HG02759 (cell line): Measurements from ENCODE around the gene CCZ1.
"Not testable (repeated sequence)": the region's sequence is repeated elsewhere in the genome, so short reads cannot be mapped to it uniquely, and the experiment has no call there.

Experiments used
- ATAC-seq: cut with Tn5 transposase; IDR thresholded peaks from one replicate; pipeline ENCODE4 v1.9.1; 2021; ENCODE audit warnings: mild to moderate bottlenecking, moderate library complexity; ENCODE audit not compliant: unreplicated experiment

Gene CCZ1

GRCh38 chr7:5898480-5899224 is at the start of gene CCZ1:
TSS of gene CCZ1 (plus strand) at chr7:5898733. CDS start at chr7:5898800, 67 bp downstream.
- ATAC-seq: peak; percentile 90

GRCh38 chr7:5850944-5851343 is 47.6 kb upstream of the CCZ1 start:
- ATAC-seq: no peak

GRCh38 chr7:5854738-5855137 is 43.8 kb upstream of the CCZ1 start:
- no peak for ATAC-seq

GRCh38 chr7:5857041-5857575 is 41.4 kb upstream of the CCZ1 start:
- not testable (repeated sequence) for ATAC-seq

- ATAC-seq: not testable (repeated sequence)
Observed at GRCh38 chr7:5858494-5858893, 40.0 kb upstream of the CCZ1 start.

- not testable (repeated sequence) for ATAC-seq
Observed at GRCh38 chr7:5861281-5861680, 37.3 kb upstream of the CCZ1 start.

GRCh38 chr7:5862753-5863366 is 35.7 kb upstream of the CCZ1 start:
- not testable (repeated sequence) for ATAC-seq

GRCh38 chr7:5865279-5865931 is 33.1 kb upstream of the CCZ1 start:
- not testable (repeated sequence) for ATAC-seq

GRCh38 chr7:5867060-5867459 is 31.5 kb upstream of the CCZ1 start:
- no peak for ATAC-seq

- ATAC-seq: not testable (repeated sequence)
Observed at GRCh38 chr7:5868928-5869341, 29.6 kb upstream of the CCZ1 start.

GRCh38 chr7:5869691-5870090 is 28.8 kb upstream of the CCZ1 start:
- ATAC-seq: no peak

GRCh38 chr7:5870311-5870710 is 28.2 kb upstream of the CCZ1 start:
- no peak for ATAC-seq

GRCh38 chr7:5872326-5872725 is 26.2 kb upstream of the CCZ1 start:
- no peak for ATAC-seq

GRCh38 chr7:5879591-5879990 is 18.9 kb upstream of the CCZ1 start:
- ATAC-seq: not testable (repeated sequence)

GRCh38 chr7:5880106-5880505 is 18.4 kb upstream of the CCZ1 start:
- ATAC-seq: not testable (repeated sequence)

GRCh38 chr7:5884431-5884830 is 14.1 kb upstream of the CCZ1 start:
- not testable (repeated sequence) for ATAC-seq

- ATAC-seq: not testable (repeated sequence)
Observed at GRCh38 chr7:5888021-5888420, 10.5 kb upstream of the CCZ1 start.

GRCh38 chr7:5890244-5890643 is 8.3 kb upstream of the CCZ1 start:
- ATAC-seq: not testable (repeated sequence)

- no peak for ATAC-seq
Observed at GRCh38 chr7:5892498-5892897, 6.0 kb upstream of the CCZ1 start.

GRCh38 chr7:5897369-5897919 is 1.1 kb upstream of the CCZ1 start:
- not testable (repeated sequence) for ATAC-seq

GRCh38 chr7:5903002-5903401 is 4.5 kb downstream of the CCZ1 start:
- not testable (repeated sequence) for ATAC-seq
